AG09309 (cell line): ENCODE measurements around the gene NTN5.

ENCODE experiments used
- DNase-seq: peaks from one replicate; pipeline ENCODE4 v3.0.0-alpha.2; 2010; ENCODE audit warnings: low read depth
- H3K4me3 ChIP-seq: 2 replicates; pipeline ENCODE4 v1.5.1; 2011; ENCODE audit warnings: mild to moderate bottlenecking, low read depth, low read length, moderate library complexity; ENCODE audit not compliant: control insufficient read depth
- TF ChIP-seq, protein P1 (sequence below): IDR thresholded peaks from 2 replicates; pipeline ENCODE4 v1.5.1; 2011; ENCODE audit warnings: mild to moderate bottlenecking, low read depth, low read length, inconsistent platforms; ENCODE audit not compliant: insufficient read depth, control insufficient read depth; ENCODE audit errors: missing control alignments

NTN5 gene

DNA sequence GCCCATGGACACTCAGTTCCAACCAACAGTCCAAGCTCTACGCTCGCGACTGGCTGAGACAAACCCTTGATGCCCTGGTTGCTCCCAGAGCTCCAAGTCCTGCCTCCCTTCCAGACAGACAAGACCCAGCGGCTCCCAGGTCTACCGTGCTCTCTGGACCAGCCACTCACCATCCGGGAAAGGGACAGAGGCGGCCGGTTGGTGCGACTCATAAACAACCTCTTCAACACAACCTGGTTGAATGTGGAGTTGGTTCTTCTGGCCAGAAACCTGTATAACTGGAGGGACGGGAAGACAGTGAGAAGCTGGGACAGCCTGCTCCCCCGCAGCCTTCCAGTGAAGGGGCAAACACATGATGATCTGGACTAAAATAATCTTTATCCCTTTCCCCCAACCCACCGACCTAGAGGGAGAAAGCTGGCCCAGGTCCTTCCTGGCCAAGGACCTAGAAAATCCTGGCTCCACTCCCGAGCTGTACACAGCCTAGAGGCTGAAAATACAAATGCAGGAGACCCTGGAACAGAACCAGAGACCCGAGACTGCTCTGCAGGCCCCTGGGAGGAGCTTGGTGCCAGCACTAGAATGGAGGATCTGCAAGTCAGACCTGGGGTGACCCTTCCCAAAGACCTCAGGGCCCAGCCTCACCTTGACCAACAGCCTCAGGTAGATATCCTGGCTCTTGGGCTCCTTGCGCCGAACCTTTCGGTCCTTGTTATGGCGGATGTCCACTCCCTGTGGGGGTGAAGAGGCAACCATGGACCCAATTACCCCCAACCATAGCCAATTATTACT, 55.5 kb downstream of the NTN5 start:
- H3K4me3 ChIP-seq, result peak overlapping the region; percentile 85
- TF ChIP-seq, protein P1, sequence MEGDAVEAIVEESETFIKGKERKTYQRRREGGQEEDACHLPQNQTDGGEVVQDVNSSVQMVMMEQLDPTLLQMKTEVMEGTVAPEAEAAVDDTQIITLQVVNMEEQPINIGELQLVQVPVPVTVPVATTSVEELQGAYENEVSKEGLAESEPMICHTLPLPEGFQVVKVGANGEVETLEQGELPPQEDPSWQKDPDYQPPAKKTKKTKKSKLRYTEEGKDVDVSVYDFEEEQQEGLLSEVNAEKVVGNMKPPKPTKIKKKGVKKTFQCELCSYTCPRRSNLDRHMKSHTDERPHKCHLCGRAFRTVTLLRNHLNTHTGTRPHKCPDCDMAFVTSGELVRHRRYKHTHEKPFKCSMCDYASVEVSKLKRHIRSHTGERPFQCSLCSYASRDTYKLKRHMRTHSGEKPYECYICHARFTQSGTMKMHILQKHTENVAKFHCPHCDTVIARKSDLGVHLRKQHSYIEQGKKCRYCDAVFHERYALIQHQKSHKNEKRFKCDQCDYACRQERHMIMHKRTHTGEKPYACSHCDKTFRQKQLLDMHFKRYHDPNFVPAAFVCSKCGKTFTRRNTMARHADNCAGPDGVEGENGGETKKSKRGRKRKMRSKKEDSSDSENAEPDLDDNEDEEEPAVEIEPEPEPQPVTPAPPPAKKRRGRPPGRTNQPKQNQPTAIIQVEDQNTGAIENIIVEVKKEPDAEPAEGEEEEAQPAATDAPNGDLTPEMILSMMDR, result no peak
- no peak for DNase-seq

GRCh38 chr19:48616491-48617056, 56.2 kb downstream of the NTN5 start:
- H3K4me3 ChIP-seq, result peak overlapping the region; percentile 85
- no peak for DNase-seq
- TF ChIP-seq, protein P1, result no peak

- no peak for DNase-seq
- H3K4me3 ChIP-seq, result no peak overlapping the region
- TF ChIP-seq, protein P1, result no peak
These were observed 56.8 kb downstream of the NTN5 start for GRCh38 chr19:48616041-48616436.

- TF ChIP-seq, protein P1, result no peak
- H3K4me3 ChIP-seq, result no peak overlapping the region
- DNase-seq, result no peak
These were observed 57.4 kb downstream of the NTN5 start for GRCh38 chr19:48615231-48616040.

DNA sequence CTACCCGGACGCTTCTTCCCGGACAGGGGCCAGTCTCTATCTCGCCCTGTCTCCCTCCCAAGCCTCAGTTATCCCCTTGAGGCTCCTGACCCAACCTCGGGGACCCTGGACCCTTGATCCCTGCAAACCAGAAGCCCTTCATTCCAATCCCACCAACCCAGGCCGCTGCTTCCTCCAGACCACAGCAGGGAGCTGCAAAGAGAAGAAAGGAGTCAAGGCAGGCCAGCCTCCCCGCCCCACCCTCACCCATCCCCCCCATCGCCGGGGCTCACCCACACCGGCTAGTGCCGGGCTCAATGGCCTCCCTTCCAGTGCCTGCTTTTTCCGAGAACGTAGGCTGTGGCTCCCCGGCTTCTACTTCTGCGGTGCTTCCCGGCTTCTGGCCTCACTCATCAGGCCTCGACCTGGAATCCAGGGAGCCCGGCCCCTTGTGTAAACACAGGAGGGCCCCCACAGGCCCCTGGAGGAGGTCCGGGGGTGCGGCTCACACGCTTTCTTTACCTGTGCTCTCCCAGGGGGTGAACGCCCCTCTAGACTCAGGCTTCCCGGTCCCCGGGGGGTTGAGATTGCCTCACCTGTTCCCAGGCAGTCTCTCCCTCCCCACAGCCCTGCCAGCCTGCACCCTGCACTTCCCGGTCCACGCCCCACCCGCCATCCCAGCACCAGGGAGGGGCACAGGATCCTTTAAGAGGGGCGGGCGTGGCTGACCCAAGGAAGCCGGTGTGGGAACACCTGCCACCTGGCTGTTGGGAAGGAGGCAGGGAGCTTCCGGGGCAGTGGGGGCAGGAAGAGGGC, 58.2 kb downstream of the NTN5 start, which contains the start of gene FAM83E:
FAM83E (minus strand) TSS at position 641 of the 795 bp plus-strand sequence. CDS start 1,704 bp downstream, outside the sequence.
- no peak within 1 kb of the TSS for H3K4me3 ChIP-seq
- TF ChIP-seq, protein P1, result no peak
- DNase-seq, result no peak
